ENCODE data around the gene SLC17A9. TPM values are rescaled to one million over a fixed set of nuclear protein-coding genes. Genes with fewer than 3 reads are reported as not detected.

The SLC17A9 gene
- total and polyA plus RNA-seq, 2 of the 8 experiments (the other 6 are each of a cell fraction or from before 2014, with no cell fraction given): 23.5 to 35.2 TPM

- TF ChIP-seq CHD7 (IDR thresholded peaks at IDR 0.05; ENCODE audit: insufficient replicate concordance, low read length) (no peak), ZNF274 (IDR thresholded peaks at IDR 0.05; ENCODE audit: borderline replicate concordance, extremely low read depth, low read length) (no peak), GABPA (IDR thresholded peaks at IDR 0.05; ENCODE audit: borderline replicate concordance, insufficient read depth, low read length) (no peak), BCL11A (IDR thresholded peaks at IDR 0.05; ENCODE audit: low read depth in 2 of 2, low read length in 2 of 2) (no peak), CTBP2 (IDR thresholded peaks at IDR 0.05; ENCODE audit: borderline replicate concordance, insufficient read depth, insufficient read length, low read length) (no peak), MAFK (IDR thresholded peaks at IDR 0.05; ENCODE audit: low read depth, low read length) (no peak), POU5F1 (IDR thresholded peaks at IDR 0.05; ENCODE audit: low read depth, low read length) (no peak), SRF (IDR thresholded peaks at IDR 0.05; ENCODE audit: low read depth, low read length) (no peak)
Observed at GRCh38 chr20:63015147-63015661, 62.7 kb downstream of the SLC17A9 start (continued).

Data from H1 (cell line).